Fibroblast of the aortic adventitia (primary cell): ENCODE data around the gene GRIA1. TPM values are rescaled to one million over a fixed set of nuclear protein-coding genes. Genes with fewer than 3 reads are reported as not detected.

ENCODE experiments used
- DNase-seq: peaks from one replicate; pipeline ENCODE4 v3.0.0-alpha.2; 2010; ENCODE audit warnings: low read depth
- H3K4me3 ChIP-seq: 2 replicates; pipeline ENCODE4 v1.5.1; 2011; ENCODE audit warnings: low read depth, mild to moderate bottlenecking, control low read depth, low read length, moderate library complexity
- CTCF ChIP-seq: IDR thresholded peaks from 2 replicates; pipeline ENCODE4 v1.5.1; 2011; ENCODE audit warnings: mild to moderate bottlenecking, low read length, control low read depth, inconsistent platforms; ENCODE audit not compliant: insufficient read depth
- total RNA-seq: library from RNA; depleted of rRNA; stranded (reverse); fragments of >200 nt; gene quantifications from 2 replicates; pipeline ENCODE4 v1.2.3, GENCODE V29; 2012; ENCODE audit warnings: low replicate concordance

GRIA1 gene
- total RNA-seq, 1 donor = 1.2 TPM

DNA sequence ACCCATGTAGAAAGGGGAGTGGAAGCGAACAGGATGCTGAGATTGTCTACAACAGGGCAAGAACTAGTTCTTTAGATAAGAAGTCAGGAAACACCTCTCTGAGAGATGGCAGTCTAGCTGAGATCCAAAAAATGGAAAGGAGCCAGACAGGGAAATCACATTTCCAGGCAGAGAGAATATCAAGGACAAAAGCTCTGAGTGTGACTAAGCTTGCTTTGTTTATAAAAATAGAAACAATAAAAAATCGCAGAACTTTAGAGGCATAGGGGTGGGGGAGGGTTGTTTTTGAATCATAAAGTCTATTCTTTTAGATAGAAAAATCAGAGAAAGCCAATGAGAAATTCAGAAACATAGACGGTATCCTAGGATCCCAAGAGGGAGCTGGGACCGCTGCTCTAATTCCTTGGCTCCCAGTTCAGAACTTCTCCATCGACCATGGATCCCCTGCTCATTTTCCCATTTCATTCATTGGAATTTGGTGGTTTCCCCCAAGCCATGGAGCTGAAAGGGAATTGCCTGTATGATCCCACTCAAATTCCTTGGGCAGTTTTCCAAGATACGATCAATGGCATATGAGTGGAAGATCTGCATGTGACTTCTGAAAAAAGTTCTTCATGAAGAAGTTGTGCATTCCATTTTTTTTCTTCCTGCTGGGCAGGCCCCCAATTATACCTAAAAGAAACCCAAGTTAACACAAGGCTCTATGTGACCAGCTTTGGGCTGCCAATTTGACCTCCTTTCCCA lies 182.0 kb downstream of the GRIA1 start:
- peak; percentile 61 for DNase-seq
- no peak overlapping the region for H3K4me3 ChIP-seq
- TF ChIP-seq CTCF = no peak

GRCh38 chr5:153674356-153674755 lies 183.9 kb downstream of the GRIA1 start:
- no peak for TF ChIP-seq CTCF
- no peak for DNase-seq

DNA sequence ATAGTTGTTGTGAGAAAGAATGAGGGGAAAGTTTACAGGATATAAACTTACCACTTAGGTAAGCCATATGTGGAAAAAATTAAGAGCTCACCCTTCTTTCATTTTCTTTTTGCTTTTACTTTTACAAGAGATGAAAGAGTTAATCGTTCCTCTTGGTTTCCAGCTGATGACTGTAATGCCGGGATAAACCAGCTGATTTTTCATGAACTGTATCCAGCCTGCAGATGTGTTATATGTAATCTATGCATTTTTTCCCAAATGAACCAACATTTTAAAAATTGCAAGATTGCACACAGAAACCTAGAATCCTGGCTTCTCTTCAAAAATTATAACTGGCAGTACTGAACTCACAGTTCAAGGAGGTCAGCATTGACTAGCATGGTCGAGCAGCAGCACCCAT lies 185.9 kb downstream of the GRIA1 start:
- no peak for DNase-seq
- H3K4me3 ChIP-seq = no peak overlapping the region
- TF ChIP-seq CTCF = no peak

More at GRCh38 chr5:153674356-153674755, 183.9 kb downstream of the GRIA1 start:
- H3K4me3 ChIP-seq = no peak overlapping the region

GRCh38 chr5:153676821-153677220 lies 186.4 kb downstream of the GRIA1 start:
- DNase-seq = no peak
- TF ChIP-seq CTCF = no peak
- H3K4me3 ChIP-seq = no peak overlapping the region

DNA sequence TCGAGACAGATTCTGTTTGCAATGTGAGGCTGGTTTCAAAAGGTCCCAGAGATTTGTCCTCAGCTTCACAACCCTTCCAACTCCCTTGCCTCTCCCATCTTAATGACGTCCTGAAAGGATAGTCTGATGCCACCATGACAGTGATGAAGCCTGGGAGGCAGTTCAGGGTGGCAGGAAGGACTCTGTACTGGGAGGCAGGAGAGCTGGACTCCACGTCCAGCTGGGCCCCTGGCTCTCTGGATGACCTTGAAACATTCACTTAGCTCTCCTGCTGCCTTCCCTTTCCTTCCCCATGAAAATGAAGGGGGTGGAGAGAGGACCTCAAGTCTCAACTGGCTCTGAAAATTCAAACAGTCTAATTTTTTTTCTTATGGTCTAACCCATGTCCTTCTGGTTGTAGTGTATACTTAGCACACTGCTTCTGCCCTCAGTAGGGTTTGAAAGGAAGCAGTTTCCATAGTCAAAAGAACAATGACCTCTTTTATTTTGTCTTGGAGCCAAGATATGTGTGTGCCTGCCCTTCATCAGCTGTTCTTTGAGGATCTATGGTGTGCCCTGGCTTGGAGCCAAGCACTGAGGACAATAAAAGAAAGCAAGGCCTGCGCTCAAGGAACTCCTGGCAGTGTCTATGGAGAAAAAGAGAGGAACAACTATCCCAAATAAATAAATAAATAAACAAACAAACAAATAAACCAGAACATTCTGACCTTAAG lies 188.3 kb downstream of the GRIA1 start:
- no peak overlapping the region for H3K4me3 ChIP-seq
- no peak for TF ChIP-seq CTCF
- DNase-seq = peak; percentile 30

DNA sequence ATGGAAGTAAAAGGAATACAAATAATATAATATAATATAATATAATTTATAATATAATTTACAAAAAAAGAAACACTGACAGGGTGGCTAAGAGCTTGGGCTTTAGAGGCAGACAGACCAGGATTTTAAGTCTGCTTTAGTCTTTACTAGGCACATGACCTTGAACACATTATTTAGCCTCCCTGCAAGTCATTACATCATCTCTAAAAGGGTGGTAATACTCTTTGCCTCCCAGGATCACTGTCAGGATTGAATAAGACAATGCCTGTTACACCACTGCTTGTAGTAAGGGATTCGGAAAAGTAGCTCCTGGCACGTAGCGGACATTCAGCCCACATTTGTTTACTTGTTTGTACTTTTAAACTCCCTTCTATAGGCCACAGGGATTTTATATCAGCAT lies 199.8 kb downstream of the GRIA1 start:
- no peak overlapping the region for H3K4me3 ChIP-seq
- TF ChIP-seq CTCF = no peak
- DNase-seq = no peak
